ENCODE data around the gene ATP13A5. TPM values are rescaled to one million over a fixed set of nuclear protein-coding genes. Genes with fewer than 3 reads are reported as not detected.

ATP13A5 gene
- total RNA-seq, 1 donor from 2014 or later, result not detected

GRCh38 chr3:193231201-193231600, 147.4 kb downstream of the ATP13A5 start:
- DNase-seq (ENCODE audit: extremely low spot score in 2 of 2), result no peak
- no peaks in the 10 kb centered on the region for H3K36me3 ChIP-seq
- no peak overlapping the region for H3K27ac ChIP-seq
- no peaks in the 10 kb centered on the region for H3K4me1 ChIP-seq
- no peak overlapping the region for H3K4me3 ChIP-seq
- intact Hi-C loops (cut with DNase I), result no loop called here
- no peaks in the 10 kb centered on the region for H3K9me3 ChIP-seq
- TF ChIP-seq, protein P1, sequence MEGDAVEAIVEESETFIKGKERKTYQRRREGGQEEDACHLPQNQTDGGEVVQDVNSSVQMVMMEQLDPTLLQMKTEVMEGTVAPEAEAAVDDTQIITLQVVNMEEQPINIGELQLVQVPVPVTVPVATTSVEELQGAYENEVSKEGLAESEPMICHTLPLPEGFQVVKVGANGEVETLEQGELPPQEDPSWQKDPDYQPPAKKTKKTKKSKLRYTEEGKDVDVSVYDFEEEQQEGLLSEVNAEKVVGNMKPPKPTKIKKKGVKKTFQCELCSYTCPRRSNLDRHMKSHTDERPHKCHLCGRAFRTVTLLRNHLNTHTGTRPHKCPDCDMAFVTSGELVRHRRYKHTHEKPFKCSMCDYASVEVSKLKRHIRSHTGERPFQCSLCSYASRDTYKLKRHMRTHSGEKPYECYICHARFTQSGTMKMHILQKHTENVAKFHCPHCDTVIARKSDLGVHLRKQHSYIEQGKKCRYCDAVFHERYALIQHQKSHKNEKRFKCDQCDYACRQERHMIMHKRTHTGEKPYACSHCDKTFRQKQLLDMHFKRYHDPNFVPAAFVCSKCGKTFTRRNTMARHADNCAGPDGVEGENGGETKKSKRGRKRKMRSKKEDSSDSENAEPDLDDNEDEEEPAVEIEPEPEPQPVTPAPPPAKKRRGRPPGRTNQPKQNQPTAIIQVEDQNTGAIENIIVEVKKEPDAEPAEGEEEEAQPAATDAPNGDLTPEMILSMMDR (IDR thresholded peaks at IDR 0.05), result no peak
- TF ChIP-seq POLR2A (IDR thresholded peaks at IDR 0.05), result no peak
- no peak for TF ChIP-seq POLR2AphosphoS5 (IDR thresholded peaks at IDR 0.05; ENCODE audit: insufficient read depth in 1 of 2, low read depth in 1 of 2)
- no peaks in the 10 kb centered on the region for H3K27me3 ChIP-seq

- Histone ChIP-seq H3K4me1 (no peaks in the 10 kb centered on the region), H3K4me3 (no peak overlapping the region), H3K27me3 (no peaks in the 10 kb centered on the region), H3K36me3 (no peaks in the 10 kb centered on the region), H3K9me3 (no peaks in the 10 kb centered on the region), H3K27ac (no peak overlapping the region)
- intact Hi-C loops (cut with DNase I), result no loop called here
- DNase-seq (ENCODE audit: extremely low spot score in 2 of 2), result no peak
- TF ChIP-seq, protein P1 (IDR thresholded peaks at IDR 0.05), result no peak
- TF ChIP-seq POLR2A (IDR thresholded peaks at IDR 0.05) (no peak), POLR2AphosphoS5 (IDR thresholded peaks at IDR 0.05; ENCODE audit: insufficient read depth in 1 of 2, low read depth in 1 of 2) (no peak)
Observed at GRCh38 chr3:193230610-193231009, 147.9 kb downstream of the ATP13A5 start.

GRCh38 chr3:193229851-193230420, 148.6 kb downstream of the ATP13A5 start:
- H3K9me3 ChIP-seq, result no peaks in the 10 kb centered on the region
- H3K4me3 ChIP-seq, result no peak overlapping the region
- intact Hi-C loops (cut with DNase I), result no loop called here
- H3K27me3 ChIP-seq, result no peaks in the 10 kb centered on the region
- H3K27ac ChIP-seq, result no peak overlapping the region
- H3K4me1 ChIP-seq, result no peaks in the 10 kb centered on the region
- no peak for TF ChIP-seq POLR2AphosphoS5 (IDR thresholded peaks at IDR 0.05; ENCODE audit: insufficient read depth in 1 of 2, low read depth in 1 of 2)
- TF ChIP-seq POLR2A (IDR thresholded peaks at IDR 0.05), result no peak
- TF ChIP-seq, protein P1 (IDR thresholded peaks at IDR 0.05), result no peak
- no peak for DNase-seq (ENCODE audit: extremely low spot score in 2 of 2)
- H3K36me3 ChIP-seq, result no peaks in the 10 kb centered on the region

- intact Hi-C loops (cut with DNase I), result no loop called here
- DNase-seq (ENCODE audit: extremely low spot score in 2 of 2), result no peak
- Histone ChIP-seq H3K27ac (no peak overlapping the region), H3K36me3 (no peaks in the 10 kb centered on the region), H3K4me3 (no peak overlapping the region), H3K9me3 (no peaks in the 10 kb centered on the region), H3K4me1 (no peaks in the 10 kb centered on the region), H3K27me3 (no peaks in the 10 kb centered on the region)
- no peak for TF ChIP-seq POLR2A (IDR thresholded peaks at IDR 0.05)
- TF ChIP-seq, protein P1 (IDR thresholded peaks at IDR 0.05), result no peak
- TF ChIP-seq POLR2AphosphoS5 (IDR thresholded peaks at IDR 0.05; ENCODE audit: insufficient read depth in 1 of 2, low read depth in 1 of 2), result no peak
Observed at GRCh38 chr3:193228206-193228605, 150.3 kb downstream of the ATP13A5 start.

- TF ChIP-seq, protein P1 (IDR thresholded peaks at IDR 0.05), result no peak
- no peak for TF ChIP-seq POLR2A (IDR thresholded peaks at IDR 0.05)
- TF ChIP-seq POLR2AphosphoS5 (IDR thresholded peaks at IDR 0.05; ENCODE audit: insufficient read depth in 1 of 2, low read depth in 1 of 2), result no peak
- intact Hi-C loops (cut with DNase I), result no loop called here
- no peak overlapping the region for H3K27ac ChIP-seq
Observed at GRCh38 chr3:193225302-193226125, 153.0 kb downstream of the ATP13A5 start.

More at GRCh38 chr3:193225302-193226125, 153.0 kb downstream of the ATP13A5 start:
- no peaks in the 10 kb centered on the region for H3K9me3 ChIP-seq
- H3K4me1 ChIP-seq, result no peaks in the 10 kb centered on the region
- no peak overlapping the region for H3K4me3 ChIP-seq
- H3K36me3 ChIP-seq, result no peaks in the 10 kb centered on the region
- H3K27me3 ChIP-seq, result no peaks in the 10 kb centered on the region
- no peak for DNase-seq (ENCODE audit: extremely low spot score in 2 of 2)

All from vagina (tissue), 2 donors.